C4-2B (cell line): ENCODE data around the gene METTL26.

Experiments
- ZFX ChIP-seq: fragments of 450-650 bp; IDR thresholded peaks from 2 replicates; pipeline ENCODE4 v1.6.1; 2017
- TF ChIP-seq, protein P1 (sequence below): fragments of 450-650 bp; conservative IDR thresholded peaks from 2 replicates; pipeline ENCODE4 v1.5.1; 2017; ENCODE audit warnings: mild to moderate bottlenecking

DNA sequence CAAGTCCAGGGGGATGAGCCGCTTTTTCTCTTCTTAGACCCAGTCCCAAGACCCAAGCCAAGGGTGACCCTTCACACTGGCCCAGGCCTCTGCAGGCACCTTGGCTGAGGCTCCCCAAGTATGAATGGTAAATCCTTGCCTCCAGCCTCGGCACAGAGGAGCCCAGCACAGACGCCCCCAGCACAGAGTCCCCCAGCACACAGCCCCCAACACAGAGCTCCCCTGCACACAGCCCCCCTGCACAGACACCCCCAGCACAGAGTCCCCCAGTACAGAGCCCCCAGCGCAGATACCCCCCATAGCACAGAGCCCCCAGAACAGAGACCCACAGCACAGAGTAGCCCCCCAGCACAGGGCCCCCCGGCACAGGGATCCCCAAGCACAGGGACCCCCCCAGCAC lies 4.5 kb upstream of the METTL26 start:
- TF ChIP-seq, protein P1, sequence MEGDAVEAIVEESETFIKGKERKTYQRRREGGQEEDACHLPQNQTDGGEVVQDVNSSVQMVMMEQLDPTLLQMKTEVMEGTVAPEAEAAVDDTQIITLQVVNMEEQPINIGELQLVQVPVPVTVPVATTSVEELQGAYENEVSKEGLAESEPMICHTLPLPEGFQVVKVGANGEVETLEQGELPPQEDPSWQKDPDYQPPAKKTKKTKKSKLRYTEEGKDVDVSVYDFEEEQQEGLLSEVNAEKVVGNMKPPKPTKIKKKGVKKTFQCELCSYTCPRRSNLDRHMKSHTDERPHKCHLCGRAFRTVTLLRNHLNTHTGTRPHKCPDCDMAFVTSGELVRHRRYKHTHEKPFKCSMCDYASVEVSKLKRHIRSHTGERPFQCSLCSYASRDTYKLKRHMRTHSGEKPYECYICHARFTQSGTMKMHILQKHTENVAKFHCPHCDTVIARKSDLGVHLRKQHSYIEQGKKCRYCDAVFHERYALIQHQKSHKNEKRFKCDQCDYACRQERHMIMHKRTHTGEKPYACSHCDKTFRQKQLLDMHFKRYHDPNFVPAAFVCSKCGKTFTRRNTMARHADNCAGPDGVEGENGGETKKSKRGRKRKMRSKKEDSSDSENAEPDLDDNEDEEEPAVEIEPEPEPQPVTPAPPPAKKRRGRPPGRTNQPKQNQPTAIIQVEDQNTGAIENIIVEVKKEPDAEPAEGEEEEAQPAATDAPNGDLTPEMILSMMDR: no peak
- no peak for TF ChIP-seq ZFX
